NB4 (cell line): ENCODE measurements around the gene ARL10.

Source experiments
- DNase-seq: peaks from one replicate; pipeline ENCODE4 v3.0.0; 2010; ENCODE audit warnings: low read depth
- H3K4me3 ChIP-seq: one replicate; pipeline ENCODE4 v1.5.1; 2011; ENCODE audit warnings: mild to moderate bottlenecking, low read depth, low read length, moderate library complexity
- MYC ChIP-seq: IDR thresholded peaks from 2 replicates; pipeline ENCODE4 v1.6.1; 2011; ENCODE audit warnings: low read depth, low read length
- POLR2A ChIP-seq: IDR thresholded peaks from 2 replicates; pipeline ENCODE4 v1.6.1; 2011; ENCODE audit warnings: mild to moderate bottlenecking; ENCODE audit not compliant: insufficient read length; ENCODE audit errors: extremely low read depth
- TF ChIP-seq, protein P1 (sequence below): IDR thresholded peaks from 2 replicates; pipeline ENCODE4 v1.6.1; 2011; ENCODE audit warnings: low read depth, low read length
- TF ChIP-seq, protein P2 (sequence below): IDR thresholded peaks from one replicate; pipeline ENCODE4 v1.5.1; 2012; ENCODE audit warnings: low read depth, low read length

The ARL10 gene

DNA sequence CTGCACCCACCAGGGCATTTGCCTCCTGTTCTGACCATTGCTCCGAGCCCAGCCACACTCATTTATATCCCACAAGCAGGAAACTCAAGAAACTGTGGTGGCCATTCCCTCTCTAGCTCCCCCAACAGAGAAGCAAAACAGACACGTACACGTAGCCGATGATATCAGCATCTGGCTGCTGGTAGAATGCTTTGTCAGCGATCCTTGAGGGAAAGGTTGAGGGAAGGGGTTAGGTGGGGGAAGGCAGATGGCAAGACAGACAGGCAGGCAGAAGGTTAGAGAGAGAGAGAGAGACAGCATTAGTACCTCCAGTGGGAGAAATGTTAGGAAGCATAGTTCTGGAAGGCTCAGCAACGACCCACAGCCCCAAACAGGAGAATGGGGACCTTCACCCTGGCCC lies 31.0 kb downstream of the ARL10 start:
- H3K4me3 ChIP-seq = no peak overlapping the region
- TF ChIP-seq, protein P1, sequence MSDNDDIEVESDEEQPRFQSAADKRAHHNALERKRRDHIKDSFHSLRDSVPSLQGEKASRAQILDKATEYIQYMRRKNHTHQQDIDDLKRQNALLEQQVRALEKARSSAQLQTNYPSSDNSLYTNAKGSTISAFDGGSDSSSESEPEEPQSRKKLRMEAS = no peak
- TF ChIP-seq MYC (no peak), POLR2A (no peak)
- TF ChIP-seq, protein P2, sequence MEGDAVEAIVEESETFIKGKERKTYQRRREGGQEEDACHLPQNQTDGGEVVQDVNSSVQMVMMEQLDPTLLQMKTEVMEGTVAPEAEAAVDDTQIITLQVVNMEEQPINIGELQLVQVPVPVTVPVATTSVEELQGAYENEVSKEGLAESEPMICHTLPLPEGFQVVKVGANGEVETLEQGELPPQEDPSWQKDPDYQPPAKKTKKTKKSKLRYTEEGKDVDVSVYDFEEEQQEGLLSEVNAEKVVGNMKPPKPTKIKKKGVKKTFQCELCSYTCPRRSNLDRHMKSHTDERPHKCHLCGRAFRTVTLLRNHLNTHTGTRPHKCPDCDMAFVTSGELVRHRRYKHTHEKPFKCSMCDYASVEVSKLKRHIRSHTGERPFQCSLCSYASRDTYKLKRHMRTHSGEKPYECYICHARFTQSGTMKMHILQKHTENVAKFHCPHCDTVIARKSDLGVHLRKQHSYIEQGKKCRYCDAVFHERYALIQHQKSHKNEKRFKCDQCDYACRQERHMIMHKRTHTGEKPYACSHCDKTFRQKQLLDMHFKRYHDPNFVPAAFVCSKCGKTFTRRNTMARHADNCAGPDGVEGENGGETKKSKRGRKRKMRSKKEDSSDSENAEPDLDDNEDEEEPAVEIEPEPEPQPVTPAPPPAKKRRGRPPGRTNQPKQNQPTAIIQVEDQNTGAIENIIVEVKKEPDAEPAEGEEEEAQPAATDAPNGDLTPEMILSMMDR = no peak
- DNase-seq = no peak

DNA sequence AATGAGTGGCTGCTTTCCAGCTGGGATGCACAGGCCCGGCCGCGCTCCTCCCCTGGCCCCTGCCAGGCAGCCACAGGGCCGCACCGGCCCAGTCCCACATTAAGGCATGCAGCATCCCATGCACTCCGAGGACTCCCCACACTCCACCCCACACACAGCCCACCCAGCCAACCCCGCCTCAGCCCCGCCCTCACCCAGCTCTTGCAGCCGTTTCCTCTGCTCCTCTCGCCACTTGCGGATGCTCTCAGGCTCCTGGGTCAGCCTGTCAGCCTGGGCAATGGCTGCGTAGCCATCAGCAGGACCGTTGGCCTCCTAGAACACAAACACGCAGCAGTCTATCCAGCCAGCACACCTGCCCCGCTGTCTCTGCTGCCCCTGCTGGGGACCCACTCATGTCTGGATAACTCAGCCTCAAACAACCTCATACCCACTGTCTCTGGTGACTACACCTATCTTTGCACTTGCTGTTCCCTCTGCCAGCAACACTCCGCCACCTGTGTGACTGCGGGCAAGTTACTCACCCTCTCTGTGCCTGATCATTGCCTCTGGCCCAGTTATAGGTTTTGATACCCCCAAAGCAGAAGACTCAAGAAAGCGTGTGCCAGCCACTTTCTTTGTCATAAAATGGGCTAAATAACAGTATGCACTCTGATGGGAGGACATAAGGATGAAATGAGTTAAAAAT lies 32.6 kb downstream of the ARL10 start:
- TF ChIP-seq POLR2A = no peak
- no peak for TF ChIP-seq MYC
- TF ChIP-seq, protein P2 = no peak
- TF ChIP-seq, protein P1 = no peak
- H3K4me3 ChIP-seq = no peak overlapping the region
- no peak for DNase-seq

DNA sequence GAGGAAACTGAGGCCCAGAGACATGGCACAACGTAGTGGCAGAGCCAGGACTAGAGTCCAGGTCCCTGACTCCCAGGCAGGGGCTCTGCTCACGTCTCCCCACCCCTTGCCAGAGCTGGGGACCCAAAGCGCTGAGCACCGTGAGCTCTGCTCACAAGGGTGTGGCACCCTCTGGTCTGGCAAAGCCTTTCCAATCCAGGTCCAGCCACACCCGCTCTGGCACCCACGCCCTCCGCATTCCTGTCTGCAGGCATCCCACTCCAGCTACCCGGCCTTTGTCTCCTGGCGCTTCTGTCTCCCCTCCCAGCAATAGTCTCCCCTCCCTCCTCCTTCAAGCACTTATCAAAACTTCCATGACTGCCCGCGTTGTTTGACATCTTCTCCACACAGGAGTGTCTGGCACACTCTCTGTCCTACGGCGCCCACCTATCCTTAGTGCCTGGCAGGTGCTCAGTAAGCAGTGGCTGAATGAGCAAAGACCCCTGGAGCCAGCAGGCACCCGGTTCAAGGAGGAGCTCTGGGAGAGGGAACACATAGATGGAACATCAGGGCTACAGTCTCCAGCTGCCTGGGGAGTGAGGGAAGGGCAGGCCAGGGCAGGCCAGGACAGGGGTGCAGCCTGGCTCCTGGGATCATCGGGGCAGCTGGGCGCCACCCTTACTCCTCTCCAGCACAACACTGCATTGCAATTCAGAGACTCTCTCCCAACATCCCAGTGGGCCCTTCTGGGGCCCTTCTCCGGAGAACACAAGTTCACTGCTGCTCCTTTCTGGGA lies 35.3 kb downstream of the ARL10 start:
- no peak for DNase-seq
- no peak overlapping the region for H3K4me3 ChIP-seq
- TF ChIP-seq, protein P1 = no peak
- TF ChIP-seq, protein P2 = no peak
- TF ChIP-seq POLR2A (no peak), MYC (no peak)

DNA sequence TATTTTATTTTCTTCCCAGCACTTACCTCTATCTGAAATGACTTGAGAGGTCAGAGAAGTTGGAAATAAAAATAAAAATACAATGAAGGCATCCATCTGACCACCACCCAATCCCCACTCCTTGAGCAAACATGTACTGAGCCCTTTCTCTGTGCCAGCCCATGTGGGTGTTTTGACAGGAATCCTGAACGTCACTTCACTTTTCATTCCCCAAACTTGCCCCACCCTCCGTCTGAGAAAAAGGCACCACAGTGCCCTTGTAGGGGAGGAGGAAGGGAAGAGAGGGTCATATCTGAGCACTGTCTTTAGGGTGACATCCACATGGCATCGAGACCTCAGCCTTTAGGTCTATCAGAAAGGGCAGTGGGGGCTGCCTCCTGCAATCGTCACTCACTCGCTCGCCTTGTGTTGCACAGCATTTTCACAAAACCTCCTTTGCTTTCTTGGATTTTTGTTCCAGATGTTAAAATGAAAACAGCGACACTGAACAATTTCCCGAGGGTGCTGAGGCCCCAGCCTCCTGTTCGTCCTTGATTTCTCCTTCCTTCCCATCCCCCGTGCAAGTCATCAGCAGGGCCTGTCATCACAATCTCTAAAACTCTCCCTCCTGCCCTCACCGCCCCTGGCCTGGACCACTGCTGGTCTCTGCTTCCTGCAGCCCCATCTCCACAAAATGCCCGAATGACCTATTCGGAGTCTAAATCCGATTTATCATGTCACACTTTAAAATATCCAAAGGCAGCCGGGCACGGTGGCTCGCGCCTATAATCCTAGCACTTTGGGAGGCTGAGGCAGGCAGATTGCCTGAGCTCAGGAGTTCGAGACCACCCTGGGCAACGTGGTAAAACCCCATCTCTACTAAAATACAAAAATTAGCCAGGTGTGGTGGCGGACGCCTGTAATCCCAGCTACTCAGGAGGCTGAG lies 36.3 kb downstream of the ARL10 start:
- no peak overlapping the region for H3K4me3 ChIP-seq
- DNase-seq = no peak
- TF ChIP-seq MYC (no peak), POLR2A (no peak)
- TF ChIP-seq, protein P2 = no peak
- TF ChIP-seq, protein P1 = no peak

DNA sequence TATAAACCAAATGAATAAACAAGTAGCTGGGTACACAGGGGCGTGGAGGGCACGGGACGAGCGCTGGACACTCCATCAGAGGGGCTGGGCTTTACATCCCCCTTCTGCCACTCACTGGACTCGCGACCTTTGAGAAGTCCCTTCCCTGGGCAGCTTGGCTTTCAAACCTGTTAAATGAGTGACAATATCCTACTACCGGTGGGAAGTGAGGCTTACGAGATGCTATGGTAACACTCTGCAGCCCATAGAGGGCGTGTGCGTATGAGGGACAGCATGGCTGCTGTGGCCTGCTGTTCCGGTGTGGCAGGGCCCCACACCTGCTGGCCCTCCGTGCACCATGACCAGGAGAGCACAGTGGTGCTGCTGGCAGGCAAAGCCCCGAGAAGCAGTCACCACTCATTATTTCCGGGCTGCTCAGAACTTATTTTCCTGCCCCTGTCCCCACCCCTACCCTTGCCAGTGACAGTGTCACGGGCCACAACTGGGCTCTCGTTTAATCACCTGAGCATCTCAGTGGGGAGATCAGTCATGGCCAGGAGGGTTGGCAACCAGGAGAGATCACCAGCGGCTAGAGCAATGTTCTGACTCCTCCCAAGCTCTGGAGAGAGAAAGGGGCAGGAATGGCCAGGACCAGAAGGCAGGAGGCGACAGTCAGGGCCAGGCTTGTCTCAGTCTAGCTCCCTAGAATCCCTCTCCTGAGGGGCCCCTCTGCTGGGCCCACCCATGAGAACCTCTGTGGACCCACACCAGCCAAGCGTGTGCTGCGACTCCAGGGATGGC lies 40.6 kb downstream of the ARL10 start:
- no peak overlapping the region for H3K4me3 ChIP-seq
- DNase-seq = no peak
- TF ChIP-seq, protein P1 = no peak
- TF ChIP-seq, protein P2 = peak; percentile 20
